HL-60 (cell line): ENCODE measurements around the gene PTRHD1.

Source experiments
- DNase-seq, 2 experiments: peaks; one replicate each; pipeline ENCODE4 v3.0.0-alpha.2; 2010 to 2020; ENCODE audit warnings: low read depth in 1 of 2, low spot score in 1 of 2
- H3K27ac ChIP-seq: fragments of 250-450 bp; sonication (Bioruptor Pico); replicated peaks from 2 replicates; pipeline ENCODE4 v1.5.1; 2020; ENCODE audit warnings: mild to moderate bottlenecking, moderate library complexity
- H3K27me3 ChIP-seq: fragments of 250-450 bp; sonication (Bioruptor Pico); 2 replicates; pipeline ENCODE4 v1.5.1; 2021; ENCODE audit warnings: mild to moderate bottlenecking, moderate library complexity; ENCODE audit not compliant: insufficient read depth, poor library complexity, severe bottlenecking
- H3K4me3 ChIP-seq: replicated peaks from 2 replicates; pipeline ENCODE4 v1.5.1; 2011; ENCODE audit warnings: mild to moderate bottlenecking, control low read depth, low read length; ENCODE audit not compliant: insufficient read depth
- GABPA ChIP-seq: IDR thresholded peaks from 2 replicates; pipeline ENCODE4 v1.6.1; 2012; ENCODE audit warnings: low read depth
- POLR2AphosphoS5 ChIP-seq: IDR thresholded peaks from 2 replicates; pipeline ENCODE4 v1.6.1; 2012; ENCODE audit warnings: low read depth
- SPI1 ChIP-seq: IDR thresholded peaks from 2 replicates; pipeline ENCODE4 v1.6.1; 2012; ENCODE audit warnings: low read depth, mild to moderate bottlenecking, borderline replicate concordance
- TF ChIP-seq, protein P1 (sequence below): IDR thresholded peaks from one replicate; pipeline ENCODE4 v1.5.1; 2011; ENCODE audit warnings: low read length, control low read depth, inconsistent platforms; ENCODE audit not compliant: insufficient read depth
- TF ChIP-seq, protein P2 (sequence below): IDR thresholded peaks from 2 replicates; pipeline ENCODE4 v1.6.1; 2012; ENCODE audit warnings: low read depth; ENCODE audit not compliant: insufficient replicate concordance

The PTRHD1 gene

DNA sequence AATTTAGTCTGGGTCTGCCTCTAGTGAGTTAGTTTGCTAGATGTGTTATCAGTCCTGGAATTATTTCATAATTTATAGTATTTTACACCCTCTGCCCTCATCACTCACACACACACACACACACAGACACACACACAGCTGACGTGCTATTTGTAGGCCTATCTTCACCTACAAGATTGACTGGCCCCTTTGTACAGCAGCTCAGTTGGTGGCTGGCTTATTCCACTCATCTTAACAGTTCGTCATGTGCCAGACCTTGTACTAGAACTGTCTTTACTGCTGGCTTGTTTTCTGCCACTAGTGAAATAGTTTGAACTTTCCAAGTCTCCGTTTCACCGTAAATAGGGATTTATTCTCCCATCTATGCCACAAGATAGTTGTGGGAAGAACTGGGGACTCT lies 21.3 kb upstream of the PTRHD1 start:
- Histone ChIP-seq H3K4me3 (no peak overlapping the region), H3K27ac (no peak overlapping the region), H3K27me3 (no peaks in the 10 kb centered on the region)
- no peak for TF ChIP-seq POLR2AphosphoS5
- TF ChIP-seq, protein P1, sequence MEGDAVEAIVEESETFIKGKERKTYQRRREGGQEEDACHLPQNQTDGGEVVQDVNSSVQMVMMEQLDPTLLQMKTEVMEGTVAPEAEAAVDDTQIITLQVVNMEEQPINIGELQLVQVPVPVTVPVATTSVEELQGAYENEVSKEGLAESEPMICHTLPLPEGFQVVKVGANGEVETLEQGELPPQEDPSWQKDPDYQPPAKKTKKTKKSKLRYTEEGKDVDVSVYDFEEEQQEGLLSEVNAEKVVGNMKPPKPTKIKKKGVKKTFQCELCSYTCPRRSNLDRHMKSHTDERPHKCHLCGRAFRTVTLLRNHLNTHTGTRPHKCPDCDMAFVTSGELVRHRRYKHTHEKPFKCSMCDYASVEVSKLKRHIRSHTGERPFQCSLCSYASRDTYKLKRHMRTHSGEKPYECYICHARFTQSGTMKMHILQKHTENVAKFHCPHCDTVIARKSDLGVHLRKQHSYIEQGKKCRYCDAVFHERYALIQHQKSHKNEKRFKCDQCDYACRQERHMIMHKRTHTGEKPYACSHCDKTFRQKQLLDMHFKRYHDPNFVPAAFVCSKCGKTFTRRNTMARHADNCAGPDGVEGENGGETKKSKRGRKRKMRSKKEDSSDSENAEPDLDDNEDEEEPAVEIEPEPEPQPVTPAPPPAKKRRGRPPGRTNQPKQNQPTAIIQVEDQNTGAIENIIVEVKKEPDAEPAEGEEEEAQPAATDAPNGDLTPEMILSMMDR = no peak
- TF ChIP-seq, protein P2, sequence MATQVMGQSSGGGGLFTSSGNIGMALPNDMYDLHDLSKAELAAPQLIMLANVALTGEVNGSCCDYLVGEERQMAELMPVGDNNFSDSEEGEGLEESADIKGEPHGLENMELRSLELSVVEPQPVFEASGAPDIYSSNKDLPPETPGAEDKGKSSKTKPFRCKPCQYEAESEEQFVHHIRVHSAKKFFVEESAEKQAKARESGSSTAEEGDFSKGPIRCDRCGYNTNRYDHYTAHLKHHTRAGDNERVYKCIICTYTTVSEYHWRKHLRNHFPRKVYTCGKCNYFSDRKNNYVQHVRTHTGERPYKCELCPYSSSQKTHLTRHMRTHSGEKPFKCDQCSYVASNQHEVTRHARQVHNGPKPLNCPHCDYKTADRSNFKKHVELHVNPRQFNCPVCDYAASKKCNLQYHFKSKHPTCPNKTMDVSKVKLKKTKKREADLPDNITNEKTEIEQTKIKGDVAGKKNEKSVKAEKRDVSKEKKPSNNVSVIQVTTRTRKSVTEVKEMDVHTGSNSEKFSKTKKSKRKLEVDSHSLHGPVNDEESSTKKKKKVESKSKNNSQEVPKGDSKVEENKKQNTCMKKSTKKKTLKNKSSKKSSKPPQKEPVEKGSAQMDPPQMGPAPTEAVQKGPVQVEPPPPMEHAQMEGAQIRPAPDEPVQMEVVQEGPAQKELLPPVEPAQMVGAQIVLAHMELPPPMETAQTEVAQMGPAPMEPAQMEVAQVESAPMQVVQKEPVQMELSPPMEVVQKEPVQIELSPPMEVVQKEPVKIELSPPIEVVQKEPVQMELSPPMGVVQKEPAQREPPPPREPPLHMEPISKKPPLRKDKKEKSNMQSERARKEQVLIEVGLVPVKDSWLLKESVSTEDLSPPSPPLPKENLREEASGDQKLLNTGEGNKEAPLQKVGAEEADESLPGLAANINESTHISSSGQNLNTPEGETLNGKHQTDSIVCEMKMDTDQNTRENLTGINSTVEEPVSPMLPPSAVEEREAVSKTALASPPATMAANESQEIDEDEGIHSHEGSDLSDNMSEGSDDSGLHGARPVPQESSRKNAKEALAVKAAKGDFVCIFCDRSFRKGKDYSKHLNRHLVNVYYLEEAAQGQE = no peak
- DNase-seq = no peak

DNA sequence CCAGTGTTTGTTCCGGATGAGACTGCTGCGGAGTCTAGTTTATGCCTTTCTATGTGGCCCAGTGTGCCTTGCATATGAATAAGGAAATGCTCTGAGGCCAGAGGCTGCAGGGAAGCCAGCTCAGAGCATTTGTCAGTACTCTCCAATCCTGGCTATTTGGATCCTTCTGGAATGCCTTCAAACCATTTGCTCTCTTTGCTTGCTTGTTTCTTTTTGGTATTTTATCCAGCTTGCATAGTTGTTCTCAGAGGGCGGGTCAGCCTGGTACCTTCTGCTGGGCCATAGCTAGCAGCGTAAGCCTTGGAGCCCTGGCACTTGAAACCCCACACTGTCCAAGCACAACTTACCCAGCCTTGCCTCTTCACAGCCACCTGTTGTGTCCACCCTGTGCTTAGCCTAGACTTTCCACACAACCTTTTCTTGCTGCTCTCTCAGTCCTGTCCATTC lies 20.5 kb upstream of the PTRHD1 start:
- Histone ChIP-seq H3K27me3 (no peaks in the 10 kb centered on the region), H3K4me3 (no peak overlapping the region), H3K27ac (no peak overlapping the region)
- no peak for TF ChIP-seq GABPA
- no peak for TF ChIP-seq POLR2AphosphoS5
- TF ChIP-seq, protein P1 = no peak
- TF ChIP-seq, protein P2 = no peak
- TF ChIP-seq SPI1 = no peak
- DNase-seq = no peak

DNA sequence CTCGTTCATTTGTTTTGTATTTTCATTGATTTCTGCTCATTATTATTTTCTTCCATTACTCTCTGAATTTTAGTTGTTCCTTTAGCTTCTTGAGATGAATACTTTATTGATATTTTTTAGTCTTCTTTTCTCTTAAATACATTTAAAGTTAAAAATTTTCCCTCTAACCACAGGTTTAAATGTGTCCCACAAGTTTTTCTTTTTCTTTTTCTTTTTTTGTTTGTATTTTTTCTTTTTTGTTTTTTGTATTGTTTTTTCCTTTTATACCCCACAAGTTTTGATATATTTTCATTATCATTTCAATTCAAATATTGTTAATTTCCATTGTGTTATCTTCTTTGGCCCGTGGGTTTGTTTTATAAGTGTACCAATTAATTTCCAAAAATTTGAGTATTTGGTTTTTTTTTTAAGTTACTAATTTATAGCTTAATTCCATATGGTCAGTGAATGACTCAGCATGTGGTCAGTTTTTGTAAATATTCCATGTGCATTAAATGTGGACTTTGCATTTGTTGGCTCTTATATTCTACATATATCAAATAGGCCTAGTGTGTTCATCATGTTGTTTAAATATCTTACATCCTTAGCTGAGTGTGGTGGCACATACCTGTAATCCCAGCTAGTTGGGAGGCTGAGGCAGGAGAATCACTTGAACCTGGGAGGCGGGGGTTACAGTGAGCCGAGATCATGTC lies 16.3 kb upstream of the PTRHD1 start:
- no peak for DNase-seq
- Histone ChIP-seq H3K27me3 (no peaks in the 10 kb centered on the region), H3K27ac (no peak overlapping the region), H3K4me3 (no peak overlapping the region)
- no peak for TF ChIP-seq SPI1
- no peak for TF ChIP-seq POLR2AphosphoS5
- TF ChIP-seq, protein P2 = no peak
- TF ChIP-seq, protein P1 = no peak
- TF ChIP-seq GABPA = no peak
